Activated CD8-positive, alpha-beta T cell treated with anti-CD3 and anti-CD28 coated beads for 36 hours (primary cell): ENCODE measurements around the gene FBXO34. TPM values are rescaled to one million over a fixed set of nuclear protein-coding genes. Genes with fewer than 3 reads are reported as not detected.

ENCODE experiments used
- ATAC-seq: fragments of 200-7000 bp; cut with Tn5 transposase; one replicate; pipeline ENCODE4 v1.10.0; 2021; ENCODE audit warnings: mild to moderate bottlenecking, moderate library complexity
- CTCF ChIA-PET: fragments of 350-600 bp; sonication (Branson Sonifier 250); formaldehyde crosslinking; loops from one replicate; lab custom pipeline; 2021; ENCODE audit warnings: antibody characterized with exemption; lab: Charles Lee
- POLR2A ChIA-PET: fragments of 350-600 bp; sonication (Branson Sonifier 250); formaldehyde crosslinking; loops from one replicate; lab custom pipeline; 2021; ENCODE audit warnings: antibody characterized with exemption; lab: Charles Lee
- DNase-seq: peaks from one replicate; pipeline ENCODE4 v3.0.0-alpha.2; 2020
- H3K27ac Mint-ChIP-seq: one replicate; pipeline ENCODE4 v1.8.0; 2021; ENCODE audit warnings: mild to moderate bottlenecking, mixed read lengths
- H3K27me3 Mint-ChIP-seq: one replicate; pipeline ENCODE4 v1.8.0; 2021; ENCODE audit warnings: mixed read lengths
- H3K36me3 Mint-ChIP-seq: one replicate; pipeline ENCODE4 v1.8.0; 2021; ENCODE audit warnings: low read depth, mixed read lengths
- H3K4me1 Mint-ChIP-seq: one replicate; pipeline ENCODE4 v1.8.0; 2021; ENCODE audit warnings: low read depth, mixed read lengths
- H3K4me3 Mint-ChIP-seq: one replicate; pipeline ENCODE4 v1.8.0; 2021; ENCODE audit warnings: mild to moderate bottlenecking, moderate library complexity, mixed read lengths
- H3K9me3 Mint-ChIP-seq: one replicate; pipeline ENCODE4 v1.8.0; 2021; ENCODE audit warnings: mixed read lengths
- intact Hi-C: fragments of 100-400 bp; cut with micrococcal nuclease; formaldehyde crosslinking; loops from one replicate; pipeline ENCODE4 v1.10.0; 2022
- total RNA-seq, 2 experiments: library from RNA; stranded (reverse); gene quantifications; one replicate each; pipeline ENCODE4 v1.2.3, GENCODE V29; 2021
- TF ChIP-seq, protein P1 (sequence below): fragments of 200-600 bp; IDR thresholded peaks from one replicate; pipeline ENCODE4 v1.8.0; 2022; ENCODE audit warnings: antibody characterized with exemption, mild to moderate bottlenecking

The FBXO34 gene
- total RNA-seq, 2 experiments from 2014 or later = 17.7 to 20.0 TPM

GRCh38 chr14:55372423-55372822 is 101.2 kb downstream of the FBXO34 start:
- intact Hi-C loops = loop anchor here (5.0 kb wide), 1 partner anchor 40 kb away; no protein-coding TSS in a partner anchor
- ChIA-PET CTCF (interaction anchor here (0.6 to 2.6 kb wide), 9 partner anchors 10 to 282 kb away, joined by 3 to 12 read pairs (median 3); partner anchors contain the start of gene FBXO34), POLR2A (interaction anchor here (1.0 to 2.1 kb wide), 4 partner anchors 12 to 18 kb away, joined by 4 to 6 read pairs (median 6); no protein-coding TSS in a partner anchor)
- TF ChIP-seq, protein P1, sequence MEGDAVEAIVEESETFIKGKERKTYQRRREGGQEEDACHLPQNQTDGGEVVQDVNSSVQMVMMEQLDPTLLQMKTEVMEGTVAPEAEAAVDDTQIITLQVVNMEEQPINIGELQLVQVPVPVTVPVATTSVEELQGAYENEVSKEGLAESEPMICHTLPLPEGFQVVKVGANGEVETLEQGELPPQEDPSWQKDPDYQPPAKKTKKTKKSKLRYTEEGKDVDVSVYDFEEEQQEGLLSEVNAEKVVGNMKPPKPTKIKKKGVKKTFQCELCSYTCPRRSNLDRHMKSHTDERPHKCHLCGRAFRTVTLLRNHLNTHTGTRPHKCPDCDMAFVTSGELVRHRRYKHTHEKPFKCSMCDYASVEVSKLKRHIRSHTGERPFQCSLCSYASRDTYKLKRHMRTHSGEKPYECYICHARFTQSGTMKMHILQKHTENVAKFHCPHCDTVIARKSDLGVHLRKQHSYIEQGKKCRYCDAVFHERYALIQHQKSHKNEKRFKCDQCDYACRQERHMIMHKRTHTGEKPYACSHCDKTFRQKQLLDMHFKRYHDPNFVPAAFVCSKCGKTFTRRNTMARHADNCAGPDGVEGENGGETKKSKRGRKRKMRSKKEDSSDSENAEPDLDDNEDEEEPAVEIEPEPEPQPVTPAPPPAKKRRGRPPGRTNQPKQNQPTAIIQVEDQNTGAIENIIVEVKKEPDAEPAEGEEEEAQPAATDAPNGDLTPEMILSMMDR = no peak
- Mint-ChIP-seq H3K9me3 (no peaks in the 10 kb centered on the region), H3K4me3 (no peak overlapping the region), H3K36me3 (peaks cover 52% of the 10 kb centered on the region), H3K27me3 (no peaks in the 10 kb centered on the region), H3K4me1 (peaks cover 46% of the 10 kb centered on the region), H3K27ac (peak overlapping the region; percentile 98)
- ATAC-seq (no peak), DNase-seq (no peak)

DNA sequence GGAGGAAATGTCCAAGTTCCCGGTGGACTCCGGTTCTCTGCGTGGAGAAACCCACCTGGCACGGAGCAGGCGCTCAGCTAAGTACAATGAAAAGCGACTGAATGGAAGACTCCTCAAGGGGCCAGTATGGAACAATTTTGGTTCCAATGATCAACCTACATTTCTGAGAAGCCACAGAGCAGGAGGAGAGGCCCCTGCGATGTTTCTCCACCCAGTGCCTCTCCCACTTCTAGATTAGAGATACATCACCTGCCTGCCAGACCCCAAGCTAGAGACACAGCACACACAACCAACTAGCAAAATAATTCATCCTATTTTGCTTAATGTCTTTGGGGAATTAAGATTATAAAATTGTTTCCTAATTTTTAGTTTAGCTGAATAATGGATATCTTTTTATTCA is 101.6 kb downstream of the FBXO34 start:
- ChIA-PET POLR2A (interaction anchor here (1.3 to 2.1 kb wide), 3 partner anchors 15 to 18 kb away, joined by 4 to 6 read pairs (median 6); no protein-coding TSS in a partner anchor), CTCF (interaction anchor here (0.6 to 2.6 kb wide), 10 partner anchors 10 to 283 kb away, joined by 3 to 12 read pairs (median 3); partner anchors contain the start of gene FBXO34)
- intact Hi-C loops = loop anchor here (5.0 kb wide), 1 partner anchor 41 kb away; no protein-coding TSS in a partner anchor
- Mint-ChIP-seq H3K4me3 (no peak overlapping the region), H3K9me3 (no peaks in the 10 kb centered on the region), H3K36me3 (peaks cover 54% of the 10 kb centered on the region), H3K4me1 (peaks cover 46% of the 10 kb centered on the region), H3K27ac (peak overlapping the region; percentile 98), H3K27me3 (no peaks in the 10 kb centered on the region)
- TF ChIP-seq, protein P1 = no peak
- no peak for ATAC-seq
- peak; percentile 13 for DNase-seq

- peak overlapping the region; percentile 98 for H3K27ac Mint-ChIP-seq
- DNase-seq (peak; percentile 55), ATAC-seq (peak; percentile 84)
- ChIA-PET POLR2A (interaction anchor here (1.5 kb wide), 1 partner anchor 18 kb away, joined by 6 read pairs; no protein-coding TSS in a partner anchor), CTCF (interaction anchor here (0.9 to 2.6 kb wide), 16 partner anchors 8 to 205 kb away, joined by 3 to 12 read pairs (median 4); partner anchors contain the start of genes DLGAP5 and FBXO34)
- H3K36me3 Mint-ChIP-seq = peaks cover 45% of the 10 kb centered on the region
- intact Hi-C loops = loop anchor here (5.0 kb wide), 1 partner anchor 42 kb away; no protein-coding TSS in a partner anchor
- H3K27me3 Mint-ChIP-seq = no peaks in the 10 kb centered on the region
- TF ChIP-seq, protein P1 = no peak
- H3K9me3 Mint-ChIP-seq = no peaks in the 10 kb centered on the region
- peak overlapping the region; percentile 58 for H3K4me3 Mint-ChIP-seq
- H3K4me1 Mint-ChIP-seq = peaks cover 46% of the 10 kb centered on the region
Measured at GRCh38 chr14:55373784-55374705, 102.8 kb downstream of the FBXO34 start.

GRCh38 chr14:55374771-55375170 is 103.5 kb downstream of the FBXO34 start:
- no peak for DNase-seq
- H3K4me3 Mint-ChIP-seq = peak overlapping the region; percentile 58
- no peaks in the 10 kb centered on the region for H3K9me3 Mint-ChIP-seq
- TF ChIP-seq, protein P1 = no peak
- ChIA-PET CTCF (interaction anchor here (1.0 to 1.9 kb wide), 12 partner anchors 9 to 204 kb away, joined by 3 to 8 read pairs (median 4); partner anchors contain the start of genes DLGAP5 and FBXO34), POLR2A (interaction anchor here (0.5 to 1.5 kb wide), 2 partner anchors 10 to 18 kb away, joined by 3 to 6 read pairs; no protein-coding TSS in a partner anchor)
- H3K27ac Mint-ChIP-seq = peak overlapping the region; percentile 98
- peaks cover 46% of the 10 kb centered on the region for H3K4me1 Mint-ChIP-seq
- ATAC-seq = no peak
- H3K27me3 Mint-ChIP-seq = no peaks in the 10 kb centered on the region
- intact Hi-C loops = loop anchor here (5.0 kb wide), 1 partner anchor 42 kb away; no protein-coding TSS in a partner anchor
- peaks cover 40% of the 10 kb centered on the region for H3K36me3 Mint-ChIP-seq
